SK-N-MC (cell line): ENCODE measurements around the gene CREBRF.

Experiments used
- EZH2 ChIP-seq: fragments of 200-600 bp; sonication (generic); IDR thresholded peaks from one replicate; pipeline ENCODE4 v1.6.1; 2017; ENCODE audit warnings: antibody characterized with exemption
- FOXP2 ChIP-seq: optimal IDR thresholded peaks from 2 replicates; pipeline ENCODE3; 2011; ENCODE audit warnings: mild to moderate bottlenecking, moderate library complexity; ENCODE audit not compliant: insufficient read depth; ENCODE audit errors: extremely low read length, control extremely low read depth
- POLR2AphosphoS5 ChIP-seq: IDR thresholded peaks from 2 replicates; pipeline ENCODE4 v1.6.1; 2012; ENCODE audit warnings: mild to moderate bottlenecking, low read depth, low read length, borderline replicate concordance

- TF ChIP-seq POLR2AphosphoS5 (no peak), EZH2 (no peak), FOXP2 (no peak)
These were observed 67.3 kb downstream of the CREBRF start for GRCh38 chr5:173123416-173123815.
